Activated B cell treated with CpG ODN at 0.5 μM for 24 hours (primary cell): ENCODE data around the gene MYO5B. TPM values are rescaled to one million over a fixed set of nuclear protein-coding genes. Genes with fewer than 3 reads are reported as not detected.

Source experiments
- ATAC-seq: fragments of 200-7000 bp; cut with Tn5 transposase; one replicate; pipeline ENCODE4 v1.10.0; 2021; ENCODE audit warnings: low read depth, mild to moderate bottlenecking, moderate library complexity
- CTCF ChIA-PET: fragments of 350-600 bp; sonication (Branson Sonifier 250); formaldehyde crosslinking; loops from one replicate; lab custom pipeline; 2021; ENCODE audit warnings: antibody characterized with exemption; lab: Charles Lee
- POLR2A ChIA-PET: fragments of 350-600 bp; sonication (Branson Sonifier 250); formaldehyde crosslinking; loops from one replicate; lab custom pipeline; 2021; ENCODE audit warnings: antibody characterized with exemption; lab: Charles Lee
- DNase-seq: peaks from one replicate; pipeline ENCODE4 v3.0.0; 2022
- H3K27ac Mint-ChIP-seq: one replicate; pipeline ENCODE4 v1.8.0; 2020; ENCODE audit warnings: mixed read lengths
- H3K27me3 Mint-ChIP-seq: one replicate; pipeline ENCODE4 v1.8.0; 2021; ENCODE audit warnings: mixed read lengths
- H3K36me3 Mint-ChIP-seq: one replicate; pipeline ENCODE4 v1.8.0; 2021; ENCODE audit warnings: low read depth, mixed read lengths
- H3K4me1 Mint-ChIP-seq: one replicate; pipeline ENCODE4 v1.8.0; 2021; ENCODE audit warnings: mixed read lengths
- H3K4me3 Mint-ChIP-seq: one replicate; pipeline ENCODE4 v1.8.0; 2020; ENCODE audit warnings: mild to moderate bottlenecking, mixed read lengths
- H3K9me3 Mint-ChIP-seq: one replicate; pipeline ENCODE4 v1.8.0; 2020; ENCODE audit warnings: mixed read lengths
- CTCF ChIP-seq: fragments of 200-600 bp; IDR thresholded peaks from one replicate; pipeline ENCODE4 v1.8.0; 2022; ENCODE audit warnings: antibody characterized with exemption, mild to moderate bottlenecking
- intact Hi-C: fragments of 100-400 bp; cut with micrococcal nuclease; formaldehyde crosslinking; loops from one replicate; pipeline ENCODE4 v1.15.1; 2024
- total RNA-seq: library from RNA; stranded (reverse); gene quantifications from 2 replicates; pipeline ENCODE4 v1.2.3, GENCODE V29; 2022

MYO5B gene
- total RNA-seq, 1 donor from 2014 or later = 0.49 TPM

- Mint-ChIP-seq H3K36me3 (no peaks in the 10 kb centered on the region), H3K27me3 (peaks cover 32% of the 10 kb centered on the region), H3K4me1 (no peaks in the 10 kb centered on the region), H3K4me3 (no peak overlapping the region), H3K9me3 (no peaks in the 10 kb centered on the region), H3K27ac (no peak overlapping the region)
- POLR2A ChIA-PET = no interaction called here
- TF ChIP-seq CTCF = no peak
- intact Hi-C loops = no loop called here
- CTCF ChIA-PET = interaction anchor here (0.7 kb wide), 1 partner anchor 316 kb away, joined by 5 read pairs; no protein-coding TSS in a partner anchor
- DNase-seq (no peak), ATAC-seq (no peak)
These were observed 172.0 kb downstream of the MYO5B start for GRCh38 chr18:50022985-50023384.

- intact Hi-C loops = no loop called here
- Mint-ChIP-seq H3K9me3 (no peaks in the 10 kb centered on the region), H3K36me3 (no peaks in the 10 kb centered on the region), H3K4me3 (no peak overlapping the region), H3K27me3 (peaks cover 4% of the 10 kb centered on the region), H3K27ac (no peak overlapping the region), H3K4me1 (no peaks in the 10 kb centered on the region)
- DNase-seq (no peak), ATAC-seq (no peak)
- ChIA-PET POLR2A (no interaction called here), CTCF (no interaction called here)
- no peak for TF ChIP-seq CTCF
These were observed 180.3 kb downstream of the MYO5B start for GRCh38 chr18:50014606-50015005.

GRCh38 chr18:50013363-50014138, 181.4 kb downstream of the MYO5B start:
- H3K36me3 Mint-ChIP-seq = no peaks in the 10 kb centered on the region
- no peak for TF ChIP-seq CTCF
- no peak overlapping the region for H3K4me3 Mint-ChIP-seq
- no peaks in the 10 kb centered on the region for H3K9me3 Mint-ChIP-seq
- ATAC-seq (no peak), DNase-seq (no peak)
- no peaks in the 10 kb centered on the region for H3K4me1 Mint-ChIP-seq
- no peaks in the 10 kb centered on the region for H3K27me3 Mint-ChIP-seq
- no peak overlapping the region for H3K27ac Mint-ChIP-seq
- intact Hi-C loops = no loop called here
- ChIA-PET CTCF (no interaction called here), POLR2A (no interaction called here)

GRCh38 chr18:50011813-50012435, 183.0 kb downstream of the MYO5B start:
- Mint-ChIP-seq H3K36me3 (no peaks in the 10 kb centered on the region), H3K9me3 (no peaks in the 10 kb centered on the region), H3K27me3 (no peaks in the 10 kb centered on the region), H3K4me1 (no peaks in the 10 kb centered on the region), H3K27ac (no peak overlapping the region), H3K4me3 (no peak overlapping the region)
- no peak for ATAC-seq
- ChIA-PET CTCF (interaction anchor here (0.8 to 1.2 kb wide), 2 partner anchors 325 to 345 kb away, joined by 3 read pairs; no protein-coding TSS in a partner anchor), POLR2A (no interaction called here)
- no peak for TF ChIP-seq CTCF
- intact Hi-C loops = loop anchor here (2.0 kb wide), 1 partner anchor 257 kb away; no protein-coding TSS in a partner anchor
- DNase-seq = no peak

GRCh38 chr18:50009773-50010335, 185.1 kb downstream of the MYO5B start:
- H3K4me1 Mint-ChIP-seq = no peaks in the 10 kb centered on the region
- no peak overlapping the region for H3K27ac Mint-ChIP-seq
- no peak overlapping the region for H3K4me3 Mint-ChIP-seq
- TF ChIP-seq CTCF = no peak
- H3K27me3 Mint-ChIP-seq = peaks cover 4% of the 10 kb centered on the region
- ATAC-seq (peak; percentile 79), DNase-seq (no peak)
- ChIA-PET POLR2A (no interaction called here), CTCF (no interaction called here)
- H3K36me3 Mint-ChIP-seq = no peaks in the 10 kb centered on the region
- no peaks in the 10 kb centered on the region for H3K9me3 Mint-ChIP-seq
- intact Hi-C loops = loop anchor here (1.0 to 2.0 kb wide), 2 partner anchors 259 to 419 kb away; no protein-coding TSS in a partner anchor
